ENCODE results near the gene MYO10.

The MYO10 gene

DNA sequence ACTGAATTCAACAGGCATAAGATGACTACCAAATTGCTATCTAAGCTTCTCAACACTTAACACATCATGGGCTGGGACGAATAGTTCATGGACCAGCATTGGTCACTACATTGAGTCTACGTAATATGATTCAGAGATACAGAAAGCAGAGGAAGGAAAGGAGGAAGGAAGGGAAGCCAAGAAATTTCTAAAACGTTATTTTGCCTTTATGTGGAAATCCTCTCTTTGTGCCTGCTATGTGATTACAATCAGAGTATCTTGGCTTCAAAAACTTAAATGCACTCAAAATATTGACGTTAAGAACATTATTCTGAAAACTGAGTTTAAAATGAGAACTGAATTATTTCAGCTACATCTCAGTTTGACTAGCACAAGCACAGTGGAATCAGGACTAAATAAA lies 231.1 kb downstream of the MYO10 start:
- no peak for DNase-seq

DNA sequence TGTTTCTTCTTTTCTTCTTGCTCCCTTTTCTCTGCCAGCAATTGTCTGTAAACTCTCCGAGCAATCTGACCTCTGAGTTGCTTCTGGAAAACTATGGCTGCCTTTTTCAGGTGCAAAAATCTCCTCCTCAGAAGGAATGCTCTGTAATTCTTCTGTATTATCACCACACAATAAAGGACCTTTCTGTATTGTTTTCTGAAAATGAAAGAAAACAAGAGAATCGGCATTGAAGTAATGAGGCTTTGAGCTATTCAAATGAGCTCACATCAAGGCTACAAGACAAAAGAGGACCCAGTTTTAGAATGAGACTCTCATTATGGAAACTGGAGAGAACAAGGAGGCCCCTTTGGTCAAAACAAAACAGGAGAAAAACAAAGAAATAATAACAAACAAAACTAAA lies 233.1 kb downstream of the MYO10 start:
- no peak for DNase-seq

DNA sequence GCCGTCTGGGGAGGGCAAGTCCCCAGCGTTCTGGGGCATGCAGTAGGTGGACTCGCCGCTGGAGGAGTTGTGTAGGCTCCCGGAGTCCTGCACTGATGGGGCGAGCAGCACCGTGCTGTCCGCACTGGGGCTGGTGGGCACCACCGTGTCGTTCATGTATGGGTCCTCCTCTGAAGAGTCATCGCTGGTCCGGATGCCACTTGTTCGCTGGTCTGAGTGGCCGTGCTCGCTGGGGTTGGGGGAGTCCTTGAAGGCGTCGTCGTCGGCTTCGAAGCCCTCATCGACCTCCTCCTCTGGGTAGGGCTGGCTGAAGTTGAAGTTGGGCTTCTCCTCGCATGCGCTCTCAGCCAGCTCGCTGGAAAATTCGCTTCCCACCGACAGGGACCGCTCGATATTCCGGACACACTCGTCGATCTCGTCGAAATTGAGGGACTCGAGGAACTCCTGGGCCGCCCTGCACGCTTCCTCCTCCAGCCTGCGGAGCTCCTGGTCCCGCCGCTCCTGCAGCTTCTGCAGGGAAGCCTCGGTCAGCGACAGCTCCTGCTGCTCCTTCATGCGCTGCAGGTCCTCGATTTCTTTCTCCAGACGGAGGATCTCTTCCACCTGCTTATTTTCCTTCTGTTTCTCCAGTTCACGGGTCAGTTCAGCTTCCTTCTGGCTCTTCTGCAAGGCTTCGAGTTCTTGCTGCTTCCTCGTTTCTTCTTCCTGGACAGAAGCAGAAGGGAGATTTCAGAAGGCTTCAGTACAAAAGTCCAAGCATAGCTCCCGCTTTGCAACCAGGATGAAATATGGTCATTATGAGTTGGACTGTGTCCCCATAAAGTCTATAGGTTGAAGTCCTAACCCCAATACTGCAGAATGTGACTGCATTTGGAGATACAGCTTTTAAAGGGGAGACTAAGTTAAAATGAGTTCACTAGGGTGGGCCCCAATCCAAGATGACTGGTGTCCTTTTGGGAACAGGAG lies 234.7 kb downstream of the MYO10 start:
- no peak for DNase-seq

GRCh38 chr5:16700081-16700480 lies 236.0 kb downstream of the MYO10 start:
- DNase-seq: peak in 1 of 4 experiments; percentile 7

DNA sequence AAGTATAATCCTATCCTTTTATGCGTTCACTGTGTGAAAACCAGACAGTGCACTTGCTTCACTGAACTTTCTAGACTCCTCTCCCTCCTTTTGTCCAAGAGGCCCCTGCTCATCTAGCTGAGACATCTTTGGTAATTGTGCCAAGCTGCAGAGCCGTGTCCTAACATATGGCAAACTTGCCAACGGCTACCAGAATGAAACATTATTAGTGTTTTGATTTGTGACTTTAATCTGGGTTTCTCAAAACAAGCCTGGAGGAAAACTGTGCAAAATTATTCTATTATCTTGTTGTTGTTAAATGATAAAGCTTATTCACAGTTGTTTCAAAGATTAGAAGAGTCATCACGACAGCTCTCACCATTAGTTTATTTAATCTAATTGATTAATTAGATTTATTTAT lies 240.3 kb downstream of the MYO10 start:
- DNase-seq: no peak

GRCh38 chr5:16693879-16694278 lies 242.2 kb downstream of the MYO10 start:
- no peak for DNase-seq

DNA sequence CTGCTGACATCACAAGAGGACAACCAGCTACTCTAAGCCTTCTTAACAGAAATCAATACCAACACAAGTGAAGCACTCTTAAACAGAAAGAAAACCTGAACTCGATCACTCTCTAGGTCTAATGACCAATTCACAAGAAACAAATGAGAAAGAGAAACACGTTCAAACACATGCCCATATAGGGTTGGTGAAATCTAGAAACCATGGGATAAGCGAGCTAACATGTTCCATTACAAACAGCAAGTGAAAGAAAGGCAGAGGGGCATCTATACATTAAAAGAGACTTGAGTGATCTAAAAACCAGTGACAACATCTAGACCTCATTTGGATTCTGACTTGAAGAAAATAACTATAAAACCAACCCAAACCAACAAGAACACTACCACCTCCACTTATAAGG lies 244.4 kb downstream of the MYO10 start:
- no peak for DNase-seq

DNA sequence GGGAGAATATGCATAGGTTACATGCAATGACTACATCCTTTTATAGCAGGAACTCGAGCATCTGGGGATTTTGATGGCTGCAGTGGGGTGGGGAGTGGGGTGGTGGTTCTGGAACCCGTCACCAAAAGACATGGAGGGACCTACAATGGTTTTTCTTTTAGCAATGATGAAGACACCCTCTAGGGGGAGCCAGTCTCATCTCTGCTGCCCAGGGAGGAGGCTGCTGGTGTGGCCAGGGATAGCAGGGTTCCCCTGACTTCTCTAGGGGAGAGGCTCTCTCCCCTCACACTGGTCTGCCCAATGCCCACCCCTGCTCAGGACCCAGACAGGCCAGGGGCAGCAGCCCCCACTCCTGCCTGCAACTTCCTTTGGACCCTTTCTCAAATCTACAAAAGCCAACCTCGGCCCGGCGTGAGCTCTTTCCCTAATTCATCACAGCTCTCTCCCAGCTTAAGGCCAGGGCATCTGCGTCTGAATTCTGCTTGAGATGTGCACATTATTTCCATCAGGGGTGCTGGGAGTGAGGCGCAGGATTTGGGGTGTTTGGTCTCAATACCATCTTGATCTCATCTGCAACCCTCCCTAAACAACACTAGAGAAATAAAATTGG lies 245.7 kb downstream of the MYO10 start:
- peak; percentile 51 to 64 (median 58) for DNase-seq

- DNase-seq: no peak
These were observed 248.2 kb downstream of the MYO10 start for GRCh38 chr5:16687898-16688297.

DNA sequence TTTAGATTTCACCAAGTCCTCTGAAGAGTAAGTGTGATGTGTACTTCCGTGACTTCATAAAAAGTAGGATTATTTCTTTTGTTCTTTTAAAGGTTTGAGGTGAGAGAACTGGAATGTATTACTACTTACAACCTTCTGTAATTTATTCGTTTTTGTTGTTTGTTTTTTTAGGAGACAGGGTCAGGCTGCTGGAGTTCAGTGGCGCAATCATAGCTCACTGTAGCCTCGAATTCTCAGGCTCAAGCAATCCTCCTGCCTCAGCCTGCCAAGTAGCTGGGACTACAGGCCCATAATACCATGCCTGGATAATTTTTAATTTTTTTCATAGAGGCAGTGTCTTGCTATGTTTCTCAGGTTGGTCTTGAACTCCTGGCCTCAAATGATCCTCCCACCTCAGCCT lies 251.0 kb downstream of the MYO10 start:
- DNase-seq: no peak

DNA sequence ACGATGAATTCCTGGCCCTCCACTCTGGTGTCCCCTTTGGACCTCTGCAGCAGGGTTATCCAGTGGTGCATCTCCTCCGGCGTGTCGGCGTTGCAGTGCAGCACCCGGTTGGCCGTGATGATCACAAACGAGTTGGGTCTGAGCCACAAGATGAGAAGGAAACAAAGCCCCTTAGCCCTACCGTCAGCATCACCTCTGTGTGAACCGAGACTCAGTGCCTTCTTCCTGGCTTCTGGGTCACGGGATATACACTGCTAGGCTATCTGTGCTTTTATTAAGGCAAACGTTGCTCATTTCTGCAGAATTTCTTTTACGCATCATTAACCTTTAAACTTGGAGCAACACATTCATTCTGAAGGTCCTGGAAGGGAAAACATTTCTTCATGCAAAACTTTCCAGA lies 254.2 kb downstream of the MYO10 start:
- DNase-seq: no peak

DNA sequence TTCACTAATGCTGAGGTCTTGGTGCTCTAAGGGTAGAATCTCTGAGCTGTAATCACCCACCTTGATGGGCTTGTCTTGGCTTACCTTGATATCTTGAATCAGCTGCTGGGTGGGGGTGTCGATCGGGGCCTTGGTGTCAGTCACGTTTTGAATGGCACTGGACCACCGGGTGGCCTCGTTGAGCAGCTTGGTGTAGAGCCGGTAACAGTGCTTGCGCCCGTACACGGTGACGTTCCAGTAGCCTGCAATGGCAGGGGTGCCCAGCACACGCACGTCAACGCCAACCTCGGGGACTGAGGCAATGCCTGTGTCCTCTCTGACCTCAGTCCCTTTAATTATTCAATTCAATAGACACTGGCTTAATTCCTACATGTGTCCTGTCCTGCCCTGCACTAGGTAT lies 256.2 kb downstream of the MYO10 start:
- no peak for DNase-seq

- DNase-seq: no peak
These were observed 256.9 kb downstream of the MYO10 start for GRCh38 chr5:16679190-16679589.

GRCh38 chr5:16675806-16676205 lies 260.3 kb downstream of the MYO10 start:
- DNase-seq: no peak

- DNase-seq: no peak
These were observed 261.3 kb downstream of the MYO10 start for GRCh38 chr5:16674750-16675149.

DNA sequence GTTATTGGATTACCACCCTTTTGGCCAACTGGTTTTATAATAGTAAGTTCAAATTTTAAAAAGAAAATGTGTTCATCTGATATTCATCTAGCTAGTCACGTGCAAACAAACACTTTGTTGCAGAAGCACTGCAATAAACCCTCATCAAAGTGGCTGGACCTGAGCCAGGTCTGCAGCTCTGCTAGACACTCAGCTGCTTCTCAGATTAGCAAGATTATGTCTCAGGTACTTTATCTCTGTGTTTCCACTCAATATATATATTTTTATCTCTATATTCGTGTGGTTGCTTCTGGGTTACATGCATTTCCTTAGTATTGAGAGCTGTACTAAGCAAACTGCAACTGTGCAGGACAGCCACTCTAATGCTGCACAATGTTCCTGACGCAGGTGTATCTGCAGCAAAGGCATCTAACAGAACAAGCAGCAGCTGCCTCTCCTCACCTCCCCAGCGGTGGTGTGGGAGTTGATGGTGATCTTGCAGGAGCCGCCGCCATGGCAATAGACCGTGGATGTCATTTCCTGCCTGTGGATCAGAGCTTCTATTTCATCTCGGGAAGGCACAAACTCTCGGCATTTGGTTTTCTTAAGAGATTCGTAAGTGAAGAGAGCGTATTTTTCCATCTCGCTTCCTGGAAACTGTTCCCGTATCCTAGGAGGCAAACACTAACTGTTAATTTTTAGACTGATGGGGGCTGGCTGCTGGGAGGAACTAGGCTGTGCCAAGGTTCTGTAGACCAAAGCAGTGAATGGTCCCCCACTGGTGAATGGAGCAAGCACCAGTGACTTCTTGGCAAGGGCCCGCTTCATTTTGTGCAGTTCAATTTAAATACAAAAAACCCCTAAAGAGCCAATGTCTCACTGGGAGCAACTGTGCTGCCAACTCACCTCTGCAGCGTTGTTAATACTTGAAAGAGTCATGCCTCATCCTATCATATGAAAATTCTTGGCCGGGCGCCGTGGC lies 262.6 kb downstream of the MYO10 start:
- DNase-seq: no peak

GRCh38 chr5:16671208-16671607 lies 264.9 kb downstream of the MYO10 start:
- no peak for DNase-seq

DNA sequence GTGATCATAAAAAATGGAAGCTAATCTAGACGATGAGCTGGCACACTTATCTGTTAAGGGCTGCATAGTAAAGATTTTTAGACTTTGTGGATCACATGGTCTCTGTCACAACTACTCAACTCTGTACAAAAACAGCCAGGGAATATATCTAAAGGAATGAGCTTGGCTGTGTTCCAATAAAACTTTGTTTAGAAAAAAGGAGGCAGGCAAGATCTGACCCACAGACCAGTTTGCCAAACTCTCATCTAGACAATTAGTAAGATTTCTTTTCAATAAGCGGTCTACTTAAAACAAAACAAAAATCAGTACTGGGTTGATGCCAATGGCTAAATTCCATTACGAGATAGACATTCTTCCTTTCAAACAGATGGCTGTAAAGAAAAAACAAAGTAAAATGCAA lies 266.3 kb downstream of the MYO10 start:
- DNase-seq: no peak

- no peak for DNase-seq
These were observed 267.5 kb downstream of the MYO10 start for GRCh38 chr5:16668631-16669030.

- DNase-seq: no peak
These were observed 267.9 kb downstream of the MYO10 start for GRCh38 chr5:16668194-16668593.

GRCh38 chr5:16666883-16667398 lies 269.1 kb downstream of the MYO10 start:
- peak; percentile 15 to 36 (median 28) for DNase-seq

- no peak for DNase-seq
These were observed 269.8 kb downstream of the MYO10 start for GRCh38 chr5:16666130-16666882.
